SK-N-SH (cell line): ENCODE results near the gene CTXND1. TPM values are rescaled to one million over a fixed set of nuclear protein-coding genes. Genes with fewer than 3 reads are reported as not detected.

Experiments used
- CTCF ChIA-PET: fragments of 300-600, 350-600 bp; formaldehyde crosslinking; extraction: SDS; loops from one replicate; lab custom pipeline; 2021; lab: Yijun Ruan, JAX
- POLR2A ChIA-PET: fragments of 350-600 bp; sonication (Branson Sonifier 250); formaldehyde crosslinking; extraction: SDS; loops from one replicate; lab custom pipeline; 2020; ENCODE audit warnings: antibody characterized with exemption, inconsistent platforms; lab: Yijun Ruan, JAX
- DNase-seq: peaks from one replicate; pipeline ENCODE4 v3.0.0; 2012
- H2AFZ ChIP-seq: fragments of 200-600 bp; sonication (generic); 2 replicates; pipeline ENCODE4 v1.8.1; 2016; ENCODE audit warnings: antibody characterized with exemption, mild to moderate bottlenecking, low read depth
- H3F3A ChIP-seq: fragments of 200-600 bp; sonication (generic); replicated peaks from 2 replicates; pipeline ENCODE3; 2016; ENCODE audit warnings: antibody characterized with exemption, mild to moderate bottlenecking; ENCODE audit not compliant: insufficient read depth
- H3K27ac ChIP-seq, 2 experiments: fragments of 200-500 bp in 1 of 2; fragments of 200-600 bp in 1 of 2; sonication (Bioruptor generic) in 1 of 2; sonication (generic), shearing (Covaris generic) in 1 of 2; 2 replicates each; pipeline versions ENCODE4 v1.5.1 to v1.6.1; 2014 to 2016; ENCODE audit warnings: low read depth in 2 of 2, inconsistent platforms in 1 of 2, low read length in 1 of 2, mild to moderate bottlenecking in 1 of 2, mixed read lengths in 1 of 2
- H3K27me3 ChIP-seq: fragments of 200-600 bp; sonication (generic), shearing (Covaris generic); 2 replicates; pipeline ENCODE4 v1.6.1; 2016; ENCODE audit warnings: mixed run types; ENCODE audit not compliant: insufficient read depth
- H3K36me3 ChIP-seq, 2 experiments: fragments of 200-500 bp in 1 of 2; fragments of 200-600 bp in 1 of 2; sonication (Bioruptor generic) in 1 of 2; sonication (generic) in 1 of 2; replicated peaks in 1 of 2; 2 replicates each; pipeline versions ENCODE3 to v1.5.1; 2014 to 2016; ENCODE audit warnings: low read length in 1 of 2, mild to moderate bottlenecking in 1 of 2; ENCODE audit not compliant: insufficient read depth in 2 of 2, control insufficient read depth in 1 of 2
- H3K4me1 ChIP-seq, 2 experiments: fragments of 200-500 bp in 1 of 2; fragments of 200-600 bp in 1 of 2; sonication (Bioruptor generic) in 1 of 2; sonication (generic), shearing (Covaris generic) in 1 of 2; 2 replicates each; pipeline versions ENCODE4 v1.5.1 to v1.6.1; 2014 to 2016; ENCODE audit warnings: low read depth in 1 of 2, low read length in 1 of 2, mixed run types in 1 of 2; ENCODE audit not compliant: insufficient read depth in 2 of 2, control insufficient read depth in 1 of 2
- H3K4me2 ChIP-seq: fragments of 200-600 bp; sonication (generic), shearing (Covaris generic); 2 replicates; pipeline ENCODE4 v1.6.1; 2017; ENCODE audit warnings: mixed run types
- H3K4me3 ChIP-seq, 2 experiments: fragments of 200-500 bp in 1 of 2; fragments of 200-600 bp in 1 of 2; sonication (Bioruptor generic) in 1 of 2; sonication (generic), shearing (Covaris generic) in 1 of 2; 2 replicates each; pipeline versions ENCODE4 v1.5.1 to v1.8.1; 2014 to 2016; ENCODE audit warnings: low read depth in 2 of 2, inconsistent platforms in 1 of 2, low read length in 1 of 2, mild to moderate bottlenecking in 1 of 2, mixed read lengths in 1 of 2, moderate library complexity in 1 of 2
- H3K79me2 ChIP-seq: fragments of 200-600 bp; sonication (generic); 2 replicates; pipeline ENCODE4 v1.8.1; 2017; ENCODE audit warnings: mild to moderate bottlenecking; ENCODE audit not compliant: insufficient read depth
- H3K9ac ChIP-seq: fragments of 200-600 bp; sonication (generic); 2 replicates; pipeline ENCODE4 v1.6.1; 2017; ENCODE audit warnings: mixed run types
- H3K9me2 ChIP-seq: fragments of 200-600 bp; sonication (generic); 2 replicates; pipeline ENCODE4 v1.6.1; 2017; ENCODE audit warnings: mixed run types
- H3K9me3 ChIP-seq: fragments of 200-600 bp; sonication (generic); 2 replicates; pipeline ENCODE4 v1.6.1; 2017; ENCODE audit warnings: mixed run types, mild to moderate bottlenecking, moderate library complexity
- H4K20me1 ChIP-seq: fragments of 200-600 bp; sonication (generic); 2 replicates; pipeline ENCODE4 v1.6.1; 2017; ENCODE audit warnings: mild to moderate bottlenecking, mixed run types; ENCODE audit not compliant: insufficient read depth
- CTCF ChIP-seq: fragments of 200-600 bp; sonication (generic); IDR thresholded peaks from 2 replicates; pipeline ENCODE4 v1.6.1; 2017; ENCODE audit warnings: antibody characterized with exemption, mild to moderate bottlenecking, moderate library complexity
- EP300 ChIP-seq, 2 experiments: IDR thresholded peaks; 2 replicates each; pipeline versions ENCODE4 v1.4.0 to v1.6.1; 2012; ENCODE audit warnings: borderline replicate concordance in 1 of 2, low read depth in 1 of 2, low read length in 1 of 2
- EZH2phosphoT487 ChIP-seq: fragments of 200-600 bp; sonication (generic); IDR thresholded peaks from 2 replicates; pipeline ENCODE4 v1.6.1; 2017; ENCODE audit warnings: low read depth, mixed run types, mild to moderate bottlenecking, antibody characterized with exemption, moderate library complexity, borderline replicate concordance
- FOSL2 ChIP-seq: IDR thresholded peaks from 2 replicates; pipeline ENCODE4 v1.4.0; 2012; ENCODE audit warnings: low read depth, mild to moderate bottlenecking, moderate library complexity, borderline replicate concordance
- MEF2A ChIP-seq: IDR thresholded peaks from 2 replicates; pipeline ENCODE4 v1.4.0; 2012; ENCODE audit warnings: low read depth, borderline replicate concordance
- RAD21 ChIP-seq: IDR thresholded peaks from 2 replicates; pipeline ENCODE4 v1.6.1; 2012; ENCODE audit warnings: mild to moderate bottlenecking, low read length
- RCOR1 ChIP-seq: fragments of 150-350 bp; IDR thresholded peaks from 2 replicates; pipeline ENCODE4 v1.6.1; 2017; ENCODE audit warnings: antibody characterized with exemption, low read length
- RXRA ChIP-seq: IDR thresholded peaks from 2 replicates; pipeline ENCODE4 v1.4.0; 2012; ENCODE audit warnings: low read depth, mild to moderate bottlenecking, borderline replicate concordance
- SIN3A ChIP-seq: IDR thresholded peaks from 2 replicates; pipeline ENCODE4 v1.6.1; 2012; ENCODE audit warnings: low read depth, mild to moderate bottlenecking, low read length, moderate library complexity, borderline replicate concordance
- SMC3 ChIP-seq: IDR thresholded peaks from 2 replicates; pipeline ENCODE4 v1.6.1; 2012; ENCODE audit warnings: low read depth, low read length, improper control_type of control experiment
- WGBS: methylation state at CpG from one replicate; pipeline ENCODE4 v1.1.6; 2017; ENCODE audit warnings: low lambda C conversion rate; 5-methylcytosine and 5-hydroxymethylcytosine counted together
- polyA plus RNA-seq, 3 experiments: library from polyadenylated mRNA; depleted of rRNA; stranded (reverse); fragments of >200 nt; gene quantifications; 2 replicates each; pipeline ENCODE4 v1.2.3, GENCODE V29; 2012
- TF ChIP-seq, protein P1 (sequence below): IDR thresholded peaks from 2 replicates; pipeline ENCODE4 v1.4.0; 2012; ENCODE audit warnings: low read depth, borderline replicate concordance
- TF ChIP-seq, protein P2 (sequence below): IDR thresholded peaks from 2 replicates; pipeline ENCODE4 v1.4.0; 2012; ENCODE audit warnings: low read depth, borderline replicate concordance

CTXND1 gene
- polyA plus RNA-seq, 1 of the 3 experiments (the other 2 are of a cell fraction) = not detected

DNA sequence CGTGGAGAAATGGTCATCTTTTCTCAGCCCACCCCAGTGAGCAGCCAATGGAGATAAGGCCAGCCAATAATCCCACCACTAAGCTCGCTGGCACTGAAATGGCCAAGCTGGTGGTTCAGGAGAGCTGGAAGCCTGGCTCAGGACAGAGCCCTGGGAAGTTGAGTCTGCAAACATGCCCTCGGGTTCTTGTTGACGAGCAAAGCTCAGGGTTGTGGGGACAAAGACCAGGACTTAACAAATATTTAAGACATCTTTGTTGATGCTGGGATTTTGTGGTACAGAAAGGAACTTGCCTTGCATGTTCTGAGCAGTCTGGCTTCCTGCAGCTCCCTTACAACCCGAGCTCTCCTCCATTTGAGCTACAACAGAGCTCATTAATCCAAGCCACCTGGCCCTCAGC, 94.8 kb downstream of the CTXND1 start:
- TF ChIP-seq, protein P1, sequence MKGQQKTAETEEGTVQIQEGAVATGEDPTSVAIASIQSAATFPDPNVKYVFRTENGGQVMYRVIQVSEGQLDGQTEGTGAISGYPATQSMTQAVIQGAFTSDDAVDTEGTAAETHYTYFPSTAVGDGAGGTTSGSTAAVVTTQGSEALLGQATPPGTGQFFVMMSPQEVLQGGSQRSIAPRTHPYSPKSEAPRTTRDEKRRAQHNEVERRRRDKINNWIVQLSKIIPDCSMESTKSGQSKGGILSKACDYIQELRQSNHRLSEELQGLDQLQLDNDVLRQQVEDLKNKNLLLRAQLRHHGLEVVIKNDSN = no peak
- no peak for TF ChIP-seq RCOR1
- TF ChIP-seq CTCF = no peak
- TF ChIP-seq MEF2A = no peak
- TF ChIP-seq EP300 (IDR thresholded peaks at IDR 0.05; ENCODE audit: borderline replicate concordance in 1 of 2, low read depth in 1 of 2, low read length in 1 of 2) = no peak
- no peak for TF ChIP-seq FOSL2
- TF ChIP-seq SMC3 = no peak
- no peak for TF ChIP-seq RXRA
- no peak for TF ChIP-seq EZH2phosphoT487
- no peak for TF ChIP-seq RAD21
- TF ChIP-seq, protein P2, sequence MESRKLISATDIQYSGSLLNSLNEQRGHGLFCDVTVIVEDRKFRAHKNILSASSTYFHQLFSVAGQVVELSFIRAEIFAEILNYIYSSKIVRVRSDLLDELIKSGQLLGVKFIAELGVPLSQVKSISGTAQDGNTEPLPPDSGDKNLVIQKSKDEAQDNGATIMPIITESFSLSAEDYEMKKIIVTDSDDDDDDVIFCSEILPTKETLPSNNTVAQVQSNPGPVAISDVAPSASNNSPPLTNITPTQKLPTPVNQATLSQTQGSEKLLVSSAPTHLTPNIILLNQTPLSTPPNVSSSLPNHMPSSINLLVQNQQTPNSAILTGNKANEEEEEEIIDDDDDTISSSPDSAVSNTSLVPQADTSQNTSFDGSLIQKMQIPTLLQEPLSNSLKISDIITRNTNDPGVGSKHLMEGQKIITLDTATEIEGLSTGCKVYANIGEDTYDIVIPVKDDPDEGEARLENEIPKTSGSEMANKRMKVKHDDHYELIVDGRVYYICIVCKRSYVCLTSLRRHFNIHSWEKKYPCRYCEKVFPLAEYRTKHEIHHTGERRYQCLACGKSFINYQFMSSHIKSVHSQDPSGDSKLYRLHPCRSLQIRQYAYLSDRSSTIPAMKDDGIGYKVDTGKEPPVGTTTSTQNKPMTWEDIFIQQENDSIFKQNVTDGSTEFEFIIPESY = no peak
- TF ChIP-seq SIN3A = no peak
- H4K20me1 ChIP-seq = no peaks in the 10 kb centered on the region
- no peak for DNase-seq
- peaks cover 0 to 14% of the 10 kb centered on the region in 2 experiments; a peak in 1 of 4 replicates for H3K4me1 ChIP-seq
- ChIA-PET POLR2A (no interaction called here), CTCF (interaction anchor here (1.5 kb wide), 1 partner anchor 16 kb away, joined by 4 read pairs; no protein-coding TSS in a partner anchor)
- H3K9ac ChIP-seq = no peak overlapping the region
- peaks cover 4 to 27% of the 10 kb centered on the region in 2 experiments for H3K36me3 ChIP-seq
- no peak overlapping the region for H3K4me3 ChIP-seq
- no peak overlapping the region for H2AFZ ChIP-seq
- no peak overlapping the region for H3K4me2 ChIP-seq
- no peaks in the 10 kb centered on the region for H3K9me3 ChIP-seq
- no peak overlapping the region for H3K27ac ChIP-seq
- WGBS = 96% methylated on average over 4 of the region's 5 CpGs
- H3K9me2 ChIP-seq = no peaks in the 10 kb centered on the region
- no peaks in the 10 kb centered on the region for H3K27me3 ChIP-seq
- H3F3A ChIP-seq = peaks cover 6% of the 10 kb centered on the region
- no peaks in the 10 kb centered on the region for H3K79me2 ChIP-seq
